Nephron progenitor cell (in vitro differentiated cells): Measurements from ENCODE around the gene MYLK2.

Source experiments
- DNase-seq: peaks from one replicate; pipeline ENCODE4 v3.0.0; 2021
- H3K27ac Mint-ChIP-seq: 2 replicates; pipeline ENCODE4 v1.8.0; 2021; ENCODE audit warnings: mild to moderate bottlenecking, moderate library complexity, mixed read lengths
- H3K27me3 Mint-ChIP-seq: 2 replicates; pipeline ENCODE4 v1.8.0; 2021; ENCODE audit warnings: mild to moderate bottlenecking, low read depth, mixed read lengths; ENCODE audit not compliant: poor library complexity
- H3K36me3 Mint-ChIP-seq: 2 replicates; pipeline ENCODE4 v1.8.0; 2021; ENCODE audit warnings: low read depth, mixed read lengths
- H3K4me1 Mint-ChIP-seq: 2 replicates; pipeline ENCODE4 v1.8.0; 2021; ENCODE audit warnings: mixed read lengths
- H3K4me3 Mint-ChIP-seq: 2 replicates; pipeline ENCODE4 v1.8.0; 2021; ENCODE audit warnings: mild to moderate bottlenecking, moderate library complexity, mixed read lengths
- H3K9me3 Mint-ChIP-seq: 2 replicates; pipeline ENCODE4 v1.8.0; 2021; ENCODE audit warnings: mild to moderate bottlenecking, moderate library complexity, mixed read lengths
- TF ChIP-seq, protein P1 (sequence below): fragments of 200-600 bp; sonication (generic); IDR thresholded peaks from 2 replicates; pipeline ENCODE4 v1.5.0; 2021; ENCODE audit warnings: antibody characterized with exemption

The MYLK2 gene

GRCh38 chr20:31879143-31879987 lies 60.2 kb downstream of the MYLK2 start:
- peaks cover 14% of the 10 kb centered on the region for H3K4me1 Mint-ChIP-seq
- H3K4me3 Mint-ChIP-seq: peak overlapping the region; percentile 94
- TF ChIP-seq, protein P1, sequence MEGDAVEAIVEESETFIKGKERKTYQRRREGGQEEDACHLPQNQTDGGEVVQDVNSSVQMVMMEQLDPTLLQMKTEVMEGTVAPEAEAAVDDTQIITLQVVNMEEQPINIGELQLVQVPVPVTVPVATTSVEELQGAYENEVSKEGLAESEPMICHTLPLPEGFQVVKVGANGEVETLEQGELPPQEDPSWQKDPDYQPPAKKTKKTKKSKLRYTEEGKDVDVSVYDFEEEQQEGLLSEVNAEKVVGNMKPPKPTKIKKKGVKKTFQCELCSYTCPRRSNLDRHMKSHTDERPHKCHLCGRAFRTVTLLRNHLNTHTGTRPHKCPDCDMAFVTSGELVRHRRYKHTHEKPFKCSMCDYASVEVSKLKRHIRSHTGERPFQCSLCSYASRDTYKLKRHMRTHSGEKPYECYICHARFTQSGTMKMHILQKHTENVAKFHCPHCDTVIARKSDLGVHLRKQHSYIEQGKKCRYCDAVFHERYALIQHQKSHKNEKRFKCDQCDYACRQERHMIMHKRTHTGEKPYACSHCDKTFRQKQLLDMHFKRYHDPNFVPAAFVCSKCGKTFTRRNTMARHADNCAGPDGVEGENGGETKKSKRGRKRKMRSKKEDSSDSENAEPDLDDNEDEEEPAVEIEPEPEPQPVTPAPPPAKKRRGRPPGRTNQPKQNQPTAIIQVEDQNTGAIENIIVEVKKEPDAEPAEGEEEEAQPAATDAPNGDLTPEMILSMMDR: no peak
- no peaks in the 10 kb centered on the region for H3K9me3 Mint-ChIP-seq
- H3K27me3 Mint-ChIP-seq: peaks cover 22% of the 10 kb centered on the region
- H3K36me3 Mint-ChIP-seq: peaks cover 11% of the 10 kb centered on the region
- H3K27ac Mint-ChIP-seq: peak overlapping the region; percentile 97
- peak; percentile 94 for DNase-seq

GRCh38 chr20:31881945-31882344 lies 62.8 kb downstream of the MYLK2 start:
- no peak overlapping the region for H3K27ac Mint-ChIP-seq
- H3K4me3 Mint-ChIP-seq: no peak overlapping the region
- peaks cover 4% of the 10 kb centered on the region for H3K4me1 Mint-ChIP-seq
- H3K9me3 Mint-ChIP-seq: no peaks in the 10 kb centered on the region
- DNase-seq: no peak
- TF ChIP-seq, protein P1: no peak
- peaks cover 1% of the 10 kb centered on the region for H3K36me3 Mint-ChIP-seq
- H3K27me3 Mint-ChIP-seq: peaks cover 30% of the 10 kb centered on the region

DNA sequence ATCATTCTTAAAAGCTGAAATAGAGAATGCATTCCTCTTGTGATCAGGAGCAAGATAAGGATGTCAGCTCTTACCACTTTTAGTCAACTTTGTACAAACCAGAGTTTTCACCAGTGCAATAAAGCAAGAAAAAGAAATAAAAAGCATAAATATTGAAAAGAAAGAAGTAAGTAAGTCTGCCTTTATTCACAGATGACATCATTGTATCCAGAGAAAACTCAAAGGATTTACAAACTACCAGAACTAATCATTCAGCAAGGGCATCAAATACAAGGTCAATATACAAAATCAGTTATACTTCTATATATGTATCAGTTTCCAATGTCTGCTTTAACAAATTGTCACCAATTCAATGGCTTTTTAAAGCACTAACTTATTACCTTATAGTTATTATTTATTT lies 64.7 kb downstream of the MYLK2 start:
- peaks cover 26% of the 10 kb centered on the region for H3K27me3 Mint-ChIP-seq
- H3K27ac Mint-ChIP-seq: no peak overlapping the region
- no peaks in the 10 kb centered on the region for H3K9me3 Mint-ChIP-seq
- H3K4me1 Mint-ChIP-seq: peaks cover 4% of the 10 kb centered on the region
- DNase-seq: no peak
- no peak overlapping the region for H3K4me3 Mint-ChIP-seq
- TF ChIP-seq, protein P1: no peak
- no peaks in the 10 kb centered on the region for H3K36me3 Mint-ChIP-seq
